NCI-H748 (cell line): ENCODE data around the gene IQCM.

Experiments
- DNase-seq: peaks from one replicate; lab custom pipeline; 2025; ENCODE audit not compliant: unreplicated experiment; lab: John Stamatoyannopoulos, UW

IQCM gene, protein sequence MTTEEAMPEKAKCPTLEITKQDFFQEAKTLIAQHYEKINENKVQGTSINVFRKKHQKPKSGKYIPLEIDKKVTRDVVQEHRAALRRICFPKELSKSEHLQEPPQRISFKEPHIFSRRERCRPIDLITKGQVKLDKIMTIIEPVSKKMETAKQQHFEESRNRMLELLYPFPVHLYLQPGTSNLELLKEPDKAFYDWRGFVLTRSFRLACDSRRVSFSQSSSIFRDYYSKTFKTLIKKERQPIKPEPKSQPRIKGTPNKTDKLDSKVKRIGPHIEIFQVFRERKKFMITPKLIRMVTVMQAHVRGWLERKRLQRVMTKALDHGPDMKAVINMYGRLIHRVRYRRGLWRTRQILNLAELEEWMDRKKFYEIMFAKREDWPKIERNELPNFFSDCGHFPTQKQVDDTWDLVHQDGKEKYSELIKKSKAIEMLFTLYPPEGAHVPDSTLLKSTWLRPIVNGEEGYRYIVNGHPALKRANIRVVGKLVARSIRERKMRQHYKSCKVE

DNA sequence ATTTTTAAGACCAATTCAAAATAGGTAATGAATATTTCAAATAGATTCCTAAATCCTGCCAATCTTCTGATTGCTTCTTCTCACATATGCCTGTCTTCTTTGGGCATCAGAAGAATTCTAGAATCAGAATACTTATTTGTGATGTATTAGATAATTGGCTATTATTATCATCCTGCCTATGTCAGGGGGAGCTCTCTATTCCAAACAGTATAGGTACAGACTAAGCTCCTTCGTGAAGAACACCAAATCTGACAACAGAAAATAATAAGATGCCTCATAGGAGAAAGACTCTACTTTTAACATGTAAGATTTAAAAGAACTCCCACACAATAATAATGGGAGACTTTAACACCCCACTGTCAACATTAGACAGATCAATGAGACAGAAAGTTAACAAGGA, at the start of gene IQCM:
TSS of gene IQCM (minus strand) at position 101 of the 400 bp plus-strand sequence. CDS start 73,152 bp downstream, outside the sequence.
- DNase-seq, result no peak

DNA sequence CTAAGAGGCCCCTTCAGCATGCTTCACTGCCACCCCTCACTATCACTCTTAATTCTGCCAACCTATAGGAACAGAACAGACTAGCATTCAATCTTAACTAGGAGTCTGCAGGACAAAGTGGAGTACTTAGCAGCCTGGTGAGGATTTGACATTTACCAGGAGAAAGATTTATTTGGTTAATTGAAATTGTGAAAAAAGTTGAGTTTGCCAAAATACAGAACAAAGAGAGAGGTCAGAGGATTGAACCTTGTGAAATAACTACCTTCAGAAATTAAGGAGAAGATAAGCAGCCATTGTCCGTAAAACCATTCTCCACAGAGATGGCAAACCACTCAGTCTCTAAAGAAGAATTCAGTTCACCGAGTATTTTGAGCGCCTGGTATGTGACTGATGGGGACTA, 41.8 kb upstream of the IQCM start:
- DNase-seq, result no peak

DNA sequence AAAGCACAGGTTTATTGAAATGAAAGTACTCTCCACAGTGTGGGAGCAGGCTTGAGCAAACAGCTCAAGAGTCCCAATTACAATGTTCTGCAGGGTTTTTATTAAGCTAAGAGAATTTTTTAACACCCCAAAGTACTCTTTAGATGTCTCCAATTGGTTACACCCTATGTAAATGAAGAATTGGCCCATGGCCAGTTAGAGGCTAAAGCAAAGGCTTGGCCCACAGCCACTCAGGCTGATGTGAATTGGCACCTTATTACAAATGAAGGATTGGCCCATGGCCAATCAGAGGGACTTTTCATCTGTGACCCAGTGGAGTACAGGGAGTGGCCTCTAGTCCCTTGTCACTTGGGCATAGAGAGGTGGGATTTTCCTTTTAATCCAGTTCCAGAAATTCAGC, 30.1 kb upstream of the IQCM start:
- peak; percentile 100 for DNase-seq

DNA sequence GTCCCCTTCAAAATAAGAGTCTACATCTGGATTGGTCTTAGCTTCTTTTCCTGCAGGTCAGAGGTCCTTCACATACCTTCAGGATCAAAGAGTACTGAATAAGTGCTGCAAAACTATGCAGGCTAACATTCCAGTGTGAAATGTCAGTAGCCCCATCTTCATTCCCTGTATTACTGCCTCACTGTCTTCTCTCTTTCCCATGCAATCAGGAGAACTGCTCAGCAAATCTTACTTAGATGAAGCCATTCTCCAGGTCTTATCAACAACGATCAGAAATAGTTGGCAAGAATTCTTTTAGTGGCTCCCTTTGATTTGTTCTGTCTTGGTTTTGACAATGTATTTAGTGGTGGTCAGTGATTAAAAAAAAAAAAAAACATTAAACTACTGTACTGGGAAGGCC, 26.0 kb upstream of the IQCM start:
- DNase-seq, result no peak

DNA sequence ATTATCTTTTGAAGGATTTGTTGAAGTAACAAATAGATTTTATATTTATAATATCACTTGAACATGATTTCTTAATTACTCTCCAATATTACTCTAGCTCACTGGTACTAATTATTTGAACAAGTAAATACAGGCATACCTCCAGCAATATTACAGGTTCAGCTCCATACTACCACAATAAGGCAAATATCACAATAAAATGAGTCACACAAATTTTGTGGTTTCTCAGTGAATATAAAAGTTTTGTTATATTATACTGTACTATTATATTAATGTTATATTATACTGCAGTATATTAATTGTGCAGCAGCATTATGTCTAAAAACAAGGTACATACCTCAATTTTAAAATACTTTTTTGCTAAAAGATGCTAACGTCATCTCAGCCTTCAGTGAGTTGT, 22.4 kb upstream of the IQCM start:
- no peak for DNase-seq

DNA sequence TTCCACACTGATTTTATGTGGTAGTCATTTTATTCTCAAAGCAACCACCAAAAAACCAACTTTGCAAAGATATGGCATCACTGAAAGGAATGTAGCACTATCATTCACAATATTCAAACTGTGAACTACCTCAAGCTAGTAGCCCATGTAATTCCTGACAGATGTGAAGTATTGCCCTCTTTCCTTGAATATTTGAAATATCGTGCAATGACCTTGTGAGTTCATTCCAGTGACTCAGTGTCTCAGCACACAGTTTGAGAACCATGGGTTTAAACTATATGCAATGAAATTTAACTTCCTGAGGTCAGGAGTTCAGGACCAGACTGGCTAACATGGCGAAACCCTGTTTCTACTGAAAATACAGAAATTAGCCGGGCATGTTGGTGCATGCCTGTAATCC, 20.9 kb upstream of the IQCM start:
- DNase-seq, result no peak

DNA sequence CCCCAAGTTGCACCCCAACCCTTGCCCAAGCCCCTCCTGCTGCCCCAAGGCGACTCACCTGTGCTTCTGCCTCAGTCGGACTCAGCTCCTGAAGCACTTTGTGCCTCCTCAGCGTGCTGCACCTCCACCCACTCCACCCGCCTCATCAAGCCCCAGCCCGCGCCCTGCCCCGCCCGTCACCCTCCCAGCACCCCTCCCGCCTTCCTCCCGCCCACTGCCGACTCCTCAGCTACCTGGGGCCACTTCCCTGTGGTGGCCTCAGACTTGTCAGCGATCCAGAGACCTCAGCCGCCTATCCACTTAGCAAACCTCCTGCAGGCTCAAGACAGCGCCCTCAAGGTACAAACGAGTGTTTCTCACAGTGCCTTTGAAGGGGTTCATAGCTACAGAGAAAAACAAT, 19.6 kb upstream of the IQCM start:
- DNase-seq, result no peak

DNA sequence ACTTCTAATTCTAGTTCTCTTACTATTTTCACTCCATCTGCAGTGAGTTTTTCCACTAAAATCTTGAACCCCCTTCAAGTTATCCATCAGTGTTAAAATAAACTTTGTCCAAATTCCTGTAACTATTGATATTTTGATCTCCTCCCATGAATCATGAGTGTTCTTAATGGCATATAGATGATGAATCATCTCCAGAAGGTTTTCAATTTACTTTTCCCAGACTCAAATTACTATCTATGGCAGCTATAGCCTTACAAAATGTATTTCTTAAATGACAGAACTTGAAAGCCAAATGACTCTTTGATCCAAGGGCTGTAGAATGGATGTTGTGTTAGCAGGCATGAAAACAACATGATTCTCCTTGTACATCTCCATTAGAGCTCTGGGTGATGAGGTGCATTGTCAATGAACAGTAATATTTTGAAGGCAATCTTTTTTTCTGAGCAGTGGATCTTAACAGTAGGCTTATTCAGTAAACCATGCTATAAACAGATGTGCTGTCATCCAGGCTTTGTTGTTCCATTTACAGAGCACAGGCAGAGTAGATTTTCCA, 16.1 kb upstream of the IQCM start:
- no peak for DNase-seq

DNA sequence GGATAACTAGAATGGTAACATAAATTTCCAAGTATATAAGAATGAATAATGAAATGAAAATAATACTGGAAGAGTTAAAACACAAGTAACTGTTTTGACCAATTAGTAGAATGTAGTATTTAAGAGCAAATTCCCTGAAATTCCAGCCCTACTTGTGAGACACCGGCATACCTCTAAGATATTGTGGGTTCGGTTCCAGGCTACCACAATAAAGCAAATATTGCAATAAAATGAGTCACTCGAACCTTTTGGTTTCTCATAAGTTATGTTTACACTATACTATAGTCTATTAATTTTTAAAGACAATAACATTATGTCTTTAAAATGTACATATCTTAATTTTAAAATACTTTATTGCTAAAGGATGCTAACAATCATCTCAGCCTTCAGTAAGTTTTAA, 15.2 kb upstream of the IQCM start:
- no peak for DNase-seq

DNA sequence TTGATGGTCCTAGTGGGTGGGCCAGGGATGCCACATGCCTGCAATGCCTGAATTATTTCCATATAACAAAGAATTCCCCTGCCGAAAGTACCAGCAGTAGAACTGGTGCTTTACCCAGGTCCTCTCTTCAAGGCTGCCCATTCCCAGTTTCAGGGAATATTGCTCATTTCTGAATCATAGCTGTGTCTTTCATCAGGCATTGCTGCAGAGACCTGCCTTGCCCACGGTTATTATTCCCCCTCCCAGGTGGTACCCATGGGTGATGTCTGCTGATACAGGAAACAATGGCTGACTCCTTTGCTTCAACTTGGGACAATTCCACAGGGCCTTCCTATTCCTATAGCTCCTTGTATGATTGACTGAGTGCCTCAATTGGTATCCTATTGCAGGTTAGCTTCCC, 9.7 kb upstream of the IQCM start:
- DNase-seq, result no peak

DNA sequence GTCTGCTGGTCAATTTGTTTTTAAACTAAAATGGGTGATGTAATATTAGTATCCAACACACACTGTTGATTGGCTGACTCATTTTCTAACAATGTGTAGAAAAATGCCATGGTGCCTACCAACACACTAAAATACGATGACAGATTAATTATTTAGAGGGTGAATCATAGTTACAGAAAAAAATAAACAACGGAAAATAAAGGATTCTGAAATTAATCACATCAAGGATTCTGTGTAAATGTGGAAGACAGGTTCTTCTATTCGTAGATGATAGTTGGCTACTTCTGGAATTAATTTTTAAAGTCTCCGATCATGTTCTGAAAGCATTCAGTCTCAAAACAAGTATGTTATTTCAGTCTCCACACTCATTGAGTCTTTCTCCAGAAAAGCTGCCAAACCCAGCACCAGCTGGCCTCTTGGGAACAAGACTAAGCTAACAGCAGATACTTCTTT, 8.2 kb upstream of the IQCM start:
- no peak for DNase-seq

DNA sequence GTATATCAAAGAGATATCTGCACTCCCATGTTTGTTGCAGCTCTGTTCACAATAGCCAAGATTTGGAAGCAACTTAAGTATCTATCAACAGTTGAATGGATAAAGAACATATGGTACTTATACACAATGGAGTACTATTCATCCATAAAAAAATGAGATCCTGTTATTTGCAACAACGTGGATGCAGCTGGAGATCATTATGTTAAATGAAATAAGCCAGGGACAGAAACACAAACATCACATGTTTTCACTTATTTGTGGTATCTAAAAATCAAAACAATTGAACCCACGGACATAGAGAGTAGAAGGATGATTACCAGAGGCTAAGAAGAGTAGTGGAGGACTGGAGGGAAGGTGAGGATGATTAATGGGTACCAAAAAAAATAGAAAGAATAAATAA, 14.2 kb downstream of the IQCM start:
- DNase-seq, result no peak

DNA sequence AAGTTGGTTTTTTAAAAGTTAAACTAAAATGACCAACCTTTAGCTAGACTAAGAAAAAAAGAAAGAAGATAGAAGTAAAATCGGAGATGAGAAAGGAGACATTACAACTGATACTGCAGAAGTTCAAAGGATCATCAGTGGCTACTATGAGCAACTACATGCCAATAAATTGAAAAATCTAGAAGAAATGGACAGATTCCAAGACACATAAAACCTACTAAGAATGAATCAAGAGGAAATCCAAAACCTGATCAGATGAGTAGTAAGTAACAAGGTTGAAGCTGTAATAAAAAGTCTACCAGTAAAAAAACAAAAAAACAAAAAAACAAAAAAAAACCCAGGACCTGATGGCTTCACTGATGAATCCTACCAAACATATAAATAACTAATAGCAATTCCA, 16.1 kb downstream of the IQCM start:
- no peak for DNase-seq

DNA sequence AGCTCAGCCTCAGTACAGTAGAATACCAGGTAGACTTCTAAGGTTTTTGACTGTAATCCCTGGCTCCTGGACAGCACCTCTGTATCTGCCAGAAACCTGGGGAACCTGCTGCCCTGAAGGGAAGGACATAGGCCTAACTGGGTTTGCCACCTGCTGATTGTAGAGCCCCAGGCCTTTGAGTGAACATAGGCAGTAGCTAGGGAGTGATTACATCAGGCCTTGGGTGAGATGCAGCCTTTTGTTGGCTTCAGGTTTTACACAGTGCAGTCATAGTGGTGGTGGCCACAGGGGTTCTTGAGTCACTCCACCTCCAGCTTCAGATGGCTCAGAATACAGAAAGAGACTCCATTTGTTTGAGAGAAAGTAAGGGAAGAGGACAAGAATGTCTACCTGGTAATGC, 19.3 kb downstream of the IQCM start:
- DNase-seq, result no peak

DNA sequence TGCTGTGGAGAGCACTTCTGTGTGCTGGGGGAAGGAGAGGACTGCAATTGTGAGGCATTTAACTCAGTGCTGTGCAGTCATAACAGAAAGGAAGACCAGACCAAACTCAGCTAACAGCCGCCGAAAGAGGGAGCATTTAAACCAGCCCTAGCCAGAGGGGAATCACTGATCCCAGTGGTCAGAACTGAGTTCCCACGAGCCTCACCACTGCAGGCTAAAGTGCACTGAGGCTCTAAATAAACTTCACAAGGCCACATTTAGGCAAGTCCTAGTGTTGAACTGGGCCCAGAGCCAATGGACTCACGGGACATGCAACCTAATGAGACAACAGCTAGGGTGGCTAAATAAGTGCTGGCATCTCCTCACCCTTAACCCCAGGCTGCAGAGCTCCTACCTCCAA, 20.4 kb downstream of the IQCM start:
- no peak for DNase-seq

DNA sequence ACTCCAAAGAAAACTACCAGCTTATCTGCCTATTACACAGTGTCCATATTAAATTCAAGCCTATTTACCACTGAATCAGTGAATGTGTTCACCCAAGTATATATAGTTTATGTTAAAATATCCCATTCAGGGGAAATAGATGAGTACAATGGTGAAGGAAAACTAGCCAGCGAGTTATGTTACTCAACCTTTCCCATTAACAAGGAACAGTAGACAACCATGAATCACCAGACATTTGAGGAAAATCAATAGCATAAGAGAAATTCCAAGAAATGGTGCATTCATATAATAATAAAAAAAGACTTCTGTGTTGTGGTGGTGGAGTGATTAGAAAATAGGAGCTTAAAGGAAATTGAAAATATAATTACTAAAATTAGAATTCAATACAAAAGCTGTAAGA, 21.3 kb downstream of the IQCM start:
- DNase-seq, result no peak

DNA sequence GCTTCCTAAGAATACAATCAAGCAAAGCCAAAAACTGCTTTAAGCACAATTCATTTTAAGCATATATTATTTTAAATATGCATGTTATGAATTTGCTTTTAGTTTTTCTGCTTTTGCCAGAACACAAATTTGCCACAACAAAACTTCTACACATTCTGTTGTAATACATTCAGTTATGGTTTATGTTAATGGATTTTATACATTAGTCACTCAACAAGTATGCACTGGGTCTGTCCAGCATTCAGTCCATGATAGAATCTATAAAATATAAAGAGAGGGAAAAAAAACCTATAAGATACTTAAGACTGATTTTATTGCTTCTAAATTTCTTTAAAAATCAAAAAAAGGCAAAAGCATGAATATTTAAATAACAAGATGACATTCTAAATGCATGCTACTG, 22.2 kb downstream of the IQCM start:
- no peak for DNase-seq

DNA sequence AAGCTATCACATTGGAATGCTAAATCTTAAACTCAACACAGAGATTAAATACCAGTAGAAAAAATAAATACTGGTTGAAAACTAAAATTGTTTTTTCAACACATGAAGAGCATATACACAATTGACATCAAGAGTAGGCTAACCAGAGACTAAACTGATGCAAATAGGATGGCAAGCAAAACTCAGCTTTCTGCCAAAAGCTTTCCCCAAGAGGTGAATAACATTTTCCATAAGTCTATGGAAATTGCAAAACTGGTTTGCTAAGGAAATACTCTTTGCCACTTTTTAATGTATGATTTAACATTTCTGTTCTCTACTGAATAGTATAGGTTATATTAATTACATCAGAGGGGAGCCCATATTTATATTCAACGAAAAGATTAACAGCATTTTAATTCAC, 23.8 kb downstream of the IQCM start:
- DNase-seq, result no peak

DNA sequence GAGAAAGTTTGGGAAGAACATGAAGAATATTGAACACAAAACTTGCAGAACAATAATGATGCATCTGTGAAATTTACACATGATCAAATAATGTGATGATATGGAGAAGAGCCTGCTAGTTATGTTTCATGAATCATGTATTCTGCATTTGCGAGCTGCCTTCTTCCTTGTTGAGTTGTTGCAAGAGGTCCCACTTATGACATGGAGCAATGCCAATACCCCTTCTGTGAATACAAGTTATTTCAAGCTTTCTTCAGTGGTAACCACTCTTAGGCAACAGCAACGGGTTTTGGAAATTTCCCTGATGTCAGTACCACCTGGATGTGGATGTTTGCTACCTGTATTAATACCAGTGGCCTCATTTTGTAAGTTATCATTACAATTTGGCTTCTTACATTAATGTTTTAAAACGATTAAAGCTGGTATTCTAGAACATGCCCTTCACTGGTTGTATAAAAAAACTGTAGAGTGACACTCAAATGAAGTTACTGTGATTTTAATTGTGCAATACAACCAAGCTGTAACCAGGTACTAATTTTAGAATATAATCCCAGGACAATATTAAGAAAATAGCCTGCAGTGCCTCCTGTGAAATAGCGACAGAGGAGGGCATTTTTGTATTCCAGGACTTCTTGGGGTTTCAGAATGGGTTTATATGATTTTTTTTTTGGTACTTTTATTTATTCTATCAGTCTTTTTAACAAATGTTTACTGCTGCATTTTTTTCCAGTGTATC, 25.3 kb downstream of the IQCM start:
- no peak for DNase-seq

DNA sequence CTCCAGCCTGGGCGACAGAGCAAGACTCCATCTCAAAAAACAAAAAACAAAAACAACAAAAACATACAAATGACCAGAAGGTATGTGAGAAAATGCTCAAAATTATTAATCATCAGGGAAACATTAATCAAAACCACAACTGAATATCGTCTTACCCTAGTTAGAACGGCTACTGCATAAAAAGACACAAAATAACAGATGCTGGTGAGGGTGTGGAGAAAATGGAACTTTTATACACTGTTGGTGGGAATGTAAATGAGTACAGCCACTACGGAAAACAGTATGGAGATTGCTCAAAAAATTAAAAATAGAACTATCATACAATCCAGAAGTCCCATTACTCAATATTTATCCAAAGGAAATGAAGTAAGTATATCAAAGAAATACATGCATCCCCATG, 27.3 kb downstream of the IQCM start:
- DNase-seq, result no peak

DNA sequence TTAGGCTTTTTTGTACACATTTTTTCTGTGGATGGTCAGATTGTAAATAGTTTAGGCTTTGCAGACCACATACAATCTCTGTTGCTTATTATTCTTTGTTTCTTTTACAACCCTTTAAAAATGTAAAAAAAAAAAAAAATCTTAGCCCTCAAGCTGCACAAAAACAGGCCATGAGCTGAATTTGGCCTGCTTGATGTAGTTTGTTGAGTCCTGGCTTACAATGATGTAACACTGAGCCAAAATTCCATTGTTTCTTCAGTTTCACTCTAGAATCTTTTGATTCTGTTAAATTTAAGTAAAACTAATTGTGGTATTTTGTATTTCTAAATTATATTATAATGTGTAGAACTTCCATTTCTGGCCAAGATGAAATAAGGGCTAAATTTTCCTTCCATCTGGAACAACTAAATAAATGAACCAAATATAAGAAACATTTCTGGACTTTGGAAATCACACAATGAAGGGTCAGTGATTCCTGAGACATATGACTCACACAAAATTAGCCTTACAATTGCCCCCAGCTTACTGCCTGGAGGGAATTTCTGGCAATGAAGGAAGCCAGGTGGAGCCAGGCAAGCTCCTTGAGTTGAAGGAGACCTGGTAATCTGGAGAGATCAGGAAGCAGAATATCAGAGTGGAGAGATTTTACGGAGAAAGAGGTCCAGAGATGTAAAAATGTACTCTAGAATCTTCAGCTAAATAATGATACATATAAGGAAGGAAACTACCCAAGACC, 29.8 kb downstream of the IQCM start:
- DNase-seq, result no peak
